Activated CD4-positive, alpha-beta T cell treated with anti-CD3 and anti-CD28 coated beads, Interleukin-2, Interleukin-6, amounts not matched to agents 100 ng/mL and 50 ng/mL, durations not matched to agents 16 hours and 8 hours (primary cell): Measurements from ENCODE around the gene FAM168B.

Source experiments
- DNase-seq: peaks from one replicate; pipeline ENCODE4 v3.0.0-alpha.2; 2020

The FAM168B gene

GRCh38 chr2:131038258-131039100 is 54.8 kb downstream of the FAM168B start:
- DNase-seq = no peak

GRCh38 chr2:131037398-131038257 is 55.6 kb downstream of the FAM168B start:
- no peak for DNase-seq

GRCh38 chr2:131036696-131037397 is 56.4 kb downstream of the FAM168B start:
- DNase-seq = no peak

- no peak for DNase-seq
Observed at GRCh38 chr2:131036269-131036668, 57.0 kb downstream of the FAM168B start.

GRCh38 chr2:131035826-131036231 is 57.4 kb downstream of the FAM168B start:
- no peak for DNase-seq

- DNase-seq = no peak
Observed at GRCh38 chr2:131035112-131035825, 58.0 kb downstream of the FAM168B start.

GRCh38 chr2:131034122-131035051 is 58.9 kb downstream of the FAM168B start:
- no peak for DNase-seq

- no peak for DNase-seq
Observed at GRCh38 chr2:131033786-131034121, 59.5 kb downstream of the FAM168B start.

GRCh38 chr2:131032393-131032836 is 60.8 kb downstream of the FAM168B start:
- DNase-seq = no peak

GRCh38 chr2:131031875-131032274 is 61.4 kb downstream of the FAM168B start:
- DNase-seq = no peak

- DNase-seq = no peak
Observed at GRCh38 chr2:131031431-131031841, 61.8 kb downstream of the FAM168B start.

- no peak for DNase-seq
Observed at GRCh38 chr2:131030478-131030971, 62.7 kb downstream of the FAM168B start.

GRCh38 chr2:131029812-131030211 is 63.4 kb downstream of the FAM168B start:
- no peak for DNase-seq

GRCh38 chr2:131027566-131028528 is 65.4 kb downstream of the FAM168B start:
- no peak for DNase-seq

GRCh38 chr2:131026919-131027318 is 66.3 kb downstream of the FAM168B start:
- no peak for DNase-seq

- no peak for DNase-seq
Observed at GRCh38 chr2:131023758-131024157, 69.5 kb downstream of the FAM168B start.

- DNase-seq = no peak
Observed at GRCh38 chr2:131022731-131023130, 70.5 kb downstream of the FAM168B start.

GRCh38 chr2:131016826-131017741 is 76.2 kb downstream of the FAM168B start:
- DNase-seq = no peak

- DNase-seq = no peak
Observed at GRCh38 chr2:131015764-131016163, 77.5 kb downstream of the FAM168B start.
